ENCODE results near the gene ATP2B2. TPM values are rescaled to one million over a fixed set of nuclear protein-coding genes. Genes with fewer than 3 reads are reported as not detected.

Gene ATP2B2
- total and polyA plus RNA-seq, 8 donors, result 0.11 to 0.75 (median 0.21) TPM

- H3K9me3 ChIP-seq, result no peaks in the 10 kb centered on the region
- no peak for TF ChIP-seq CTCF (IDR thresholded peaks at IDR 0.05)
- no peak for DNase-seq
Measured at GRCh38 chr3:10529809-10530208, 24.4 kb upstream of the ATP2B2 start.

GRCh38 chr3:10528046-10528445, 22.7 kb upstream of the ATP2B2 start:
- intact Hi-C loops (cut with DNase I), result no loop called here
- FAIRE-seq, result no peak
- Histone ChIP-seq H3K27ac (no peak overlapping the region), H3K9me3 (no peaks in the 10 kb centered on the region), H3K36me3 (no peaks in the 10 kb centered on the region), H3K4me3 (no peak overlapping the region), H3K27me3 (no peaks in the 10 kb centered on the region), H3K4me1 (no peaks in the 10 kb centered on the region)
- WGBS, 2 donors, result 66 to 70% methylated on average over 7 of the region's 7 CpGs
- no peak for ATAC-seq
- TF ChIP-seq CTCF (IDR thresholded peaks at IDR 0.05), result no peak
- DNase-seq, result no peak

More at GRCh38 chr3:10529809-10530208, 24.4 kb upstream of the ATP2B2 start:
- H3K27me3 ChIP-seq, result no peaks in the 10 kb centered on the region
- no peak overlapping the region for H3K27ac ChIP-seq
- FAIRE-seq (no peak), ATAC-seq (no peak)
- no peak overlapping the region for H3K4me3 ChIP-seq
- intact Hi-C loops (cut with DNase I), result no loop called here
- no peaks in the 10 kb centered on the region for H3K4me1 ChIP-seq
- H3K36me3 ChIP-seq, result no peaks in the 10 kb centered on the region
- 73 to 74% methylated on average over 13 of the region's 13 CpGs for WGBS, 2 donors

- no peaks in the 10 kb centered on the region for H3K27me3 ChIP-seq
- no peak for TF ChIP-seq CTCF (IDR thresholded peaks at IDR 0.05)
- no peaks in the 10 kb centered on the region for H3K4me1 ChIP-seq
- WGBS, 2 donors, result 78 to 79% methylated on average over 13 of the region's 13 CpGs
- no peaks in the 10 kb centered on the region for H3K36me3 ChIP-seq
- no peak overlapping the region for H3K27ac ChIP-seq
- H3K9me3 ChIP-seq, result no peaks in the 10 kb centered on the region
- FAIRE-seq (no peak), ATAC-seq (no peak), DNase-seq (no peak)
- H3K4me3 ChIP-seq, result no peak overlapping the region
- intact Hi-C loops (cut with DNase I), result no loop called here
Measured at GRCh38 chr3:10527295-10528001, 22.1 kb upstream of the ATP2B2 start.

- TF ChIP-seq CTCF (IDR thresholded peaks at IDR 0.05), result no peak
- Histone ChIP-seq H3K4me3 (no peak overlapping the region), H3K4me1 (no peaks in the 10 kb centered on the region), H3K36me3 (no peaks in the 10 kb centered on the region), H3K27me3 (no peaks in the 10 kb centered on the region), H3K9me3 (no peaks in the 10 kb centered on the region), H3K27ac (no peak overlapping the region)
- intact Hi-C loops (cut with DNase I), result no loop called here
- DNase-seq, result no peak
- no peak for ATAC-seq
- FAIRE-seq, result no peak
- 73 to 84% methylated on average over 4 of the region's 4 CpGs for WGBS, 2 donors
Measured at GRCh38 chr3:10526366-10526765, 21.0 kb upstream of the ATP2B2 start.

GRCh38 chr3:10524799-10525301, 19.5 kb upstream of the ATP2B2 start:
- Histone ChIP-seq H3K9me3 (no peaks in the 10 kb centered on the region), H3K27ac (no peak overlapping the region), H3K4me1 (no peaks in the 10 kb centered on the region), H3K36me3 (no peaks in the 10 kb centered on the region), H3K27me3 (no peaks in the 10 kb centered on the region), H3K4me3 (no peak overlapping the region)
- DNase-seq (no peak), ATAC-seq (no peak), FAIRE-seq (no peak)
- intact Hi-C loops (cut with DNase I), result no loop called here
- WGBS, 2 donors, result 54 to 56% methylated on average over 3 of the region's 3 CpGs
- no peak for TF ChIP-seq CTCF (IDR thresholded peaks at IDR 0.05)

Data from pancreas (tissue), 10 donors.